OCI-LY7 (cell line): ENCODE measurements around the gene INO80E. TPM values are rescaled to one million over a fixed set of nuclear protein-coding genes. Genes with fewer than 3 reads are reported as not detected.
A peak's percentile ranks its signal among the peaks of the same experiment; 100 is the strongest.

Experiments
- BruUV-seq: library from RNA; stranded (reverse); fragments of 400-500 nt; replicated peaks from 2 replicates; lab custom pipeline; 2021; lab: Mats Ljungman, UMichigan
- CTCF ChIA-PET: fragments of 300-600 bp; sonication (Branson Sonifier 250); formaldehyde crosslinking; loops from one replicate; lab custom pipeline; 2022; ENCODE audit warnings: antibody characterized with exemption; ENCODE audit not compliant: unreplicated experiment; lab: Charles Lee
- POLR2A ChIA-PET: fragments of 300-600 bp; sonication (Branson Sonifier 250); formaldehyde crosslinking; loops from one replicate; lab custom pipeline; 2022; ENCODE audit warnings: antibody characterized with exemption; lab: Charles Lee
- DNase-seq: peaks from one replicate; pipeline ENCODE4 v3.0.0-alpha.2; 2015; ENCODE audit warnings: low spot score
- H2AFZ ChIP-seq: fragments of 200-600 bp; sonication (generic), shearing (Covaris generic); 2 replicates; pipeline ENCODE4 v1.6.1; 2014; ENCODE audit warnings: mild to moderate bottlenecking, antibody characterized with exemption, low read length, moderate library complexity
- H3K27ac ChIP-seq: fragments of 200-600 bp; sonication (generic); 2 replicates; pipeline ENCODE4 v1.5.1; 2014; ENCODE audit warnings: mixed run types, low read depth, mild to moderate bottlenecking, moderate library complexity, low read length, inconsistent platforms; ENCODE audit not compliant: poor library complexity, severe bottlenecking
- H3K36me3 ChIP-seq: fragments of 200-600 bp; sonication (generic); 2 replicates; pipeline ENCODE4 v1.6.1; 2014; ENCODE audit warnings: mild to moderate bottlenecking, antibody characterized with exemption, low read length, moderate library complexity, mixed read lengths; ENCODE audit not compliant: insufficient read depth
- H3K4me1 ChIP-seq: fragments of 200-600 bp; sonication (generic); 2 replicates; pipeline ENCODE4 v1.5.1; 2014; ENCODE audit warnings: mild to moderate bottlenecking, low read length; ENCODE audit not compliant: insufficient read depth, poor library complexity, severe bottlenecking
- H3K4me2 ChIP-seq: fragments of 200-600 bp; sonication (generic); 2 replicates; pipeline ENCODE4 v1.6.1; 2014; ENCODE audit warnings: mild to moderate bottlenecking, low read length
- H3K4me3 ChIP-seq: fragments of 200-600 bp; sonication (generic); 2 replicates; pipeline ENCODE4 v1.5.1; 2014; ENCODE audit warnings: mild to moderate bottlenecking, low read depth, low read length; ENCODE audit not compliant: poor library complexity, severe bottlenecking
- H3K79me2 ChIP-seq: fragments of 200-600 bp; sonication (generic); 2 replicates; pipeline ENCODE4 v1.6.1; 2016; ENCODE audit warnings: low read depth, mild to moderate bottlenecking, low read length, moderate library complexity, mixed read lengths; ENCODE audit not compliant: insufficient read depth
- H3K9me2 ChIP-seq: fragments of 200-600 bp; sonication (generic); 2 replicates; pipeline ENCODE4 v1.6.1; 2016; ENCODE audit warnings: mild to moderate bottlenecking, low read length, mixed read lengths; ENCODE audit not compliant: insufficient read depth
- H3K9me3 ChIP-seq: fragments of 200-600 bp; sonication (generic); 2 replicates; pipeline ENCODE4 v1.6.1; 2014; ENCODE audit warnings: mild to moderate bottlenecking, mixed run types, low read length, mixed read lengths
- H4K20me1 ChIP-seq: fragments of 200-600 bp; sonication (generic); 2 replicates; pipeline ENCODE4 v1.6.1; 2014; ENCODE audit warnings: mild to moderate bottlenecking, antibody characterized with exemption, low read length, moderate library complexity, mixed read lengths; ENCODE audit not compliant: insufficient read depth
- CTCF ChIP-seq: fragments of 200-600 bp; sonication (generic); conservative IDR thresholded peaks from 2 replicates; pipeline ENCODE4 v1.5.1; 2014; ENCODE audit warnings: mild to moderate bottlenecking, antibody characterized with exemption, low read length, moderate library complexity, mixed read lengths
- EZH2phosphoT487 ChIP-seq: fragments of 200-600 bp; sonication (generic); IDR thresholded peaks from 2 replicates; pipeline ENCODE4 v1.6.1; 2018; ENCODE audit warnings: low read depth, borderline replicate concordance, mild to moderate bottlenecking, mixed run types, antibody characterized with exemption, low read length, moderate library complexity, mixed read lengths
- intact Hi-C: fragments of 100-400 bp; cut with micrococcal nuclease; formaldehyde crosslinking; loops from one replicate; pipeline ENCODE4 v1.10.0; 2022; ENCODE audit not compliant: unreplicated experiment
- total RNA-seq, 2 experiments: library from RNA; depleted of rRNA in 1 of 2; stranded (reverse); fragments of >200 nt in 1 of 2; shearing (Covaris generic) in 1 of 2; gene quantifications; 2 replicates each; pipeline ENCODE4 v1.2.3, GENCODE V29; 2014 to 2022

The INO80E gene
- total RNA-seq, 2 experiments from 2014 or later: 88.0 to 129 TPM

GRCh38 chr16:29968205-29968604 is 27.8 kb upstream of the INO80E start:
- H3K36me3 ChIP-seq: peaks cover 48% of the 10 kb centered on the region
- H3K4me1 ChIP-seq: peaks cover 8% of the 10 kb centered on the region
- H2AFZ ChIP-seq: no peak overlapping the region
- no peaks in the 10 kb centered on the region for H3K79me2 ChIP-seq
- BruUV-seq: no TSS peak
- H3K27ac ChIP-seq: no peak overlapping the region
- ChIA-PET CTCF (no interaction called here), POLR2A (no interaction called here)
- no peaks in the 10 kb centered on the region for H4K20me1 ChIP-seq
- H3K4me2 ChIP-seq: no peak overlapping the region
- no peaks in the 10 kb centered on the region for H3K9me2 ChIP-seq
- no peak overlapping the region for H3K4me3 ChIP-seq
- TF ChIP-seq CTCF: no peak
- no peak for TF ChIP-seq EZH2phosphoT487
- no peak for DNase-seq
- intact Hi-C loops: no loop called here
- no peaks in the 10 kb centered on the region for H3K9me3 ChIP-seq

GRCh38 chr16:29971304-29971703 is 24.7 kb upstream of the INO80E start:
- H3K4me1 ChIP-seq: peaks cover 25% of the 10 kb centered on the region
- DNase-seq: no peak
- ChIA-PET CTCF (no interaction called here), POLR2A (interaction anchor here (3.8 kb wide), 1 partner anchor 10 kb away, joined by 56 read pairs; the partner anchor contains the start of gene TMEM219)
- H2AFZ ChIP-seq: no peak overlapping the region
- intact Hi-C loops: loop anchor here (5.0 kb wide), 1 partner anchor 154 kb away; the partner anchor contains the start of gene PAGR1
- no TSS peak for BruUV-seq
- H3K36me3 ChIP-seq: peaks cover 42% of the 10 kb centered on the region
- no peak overlapping the region for H3K4me2 ChIP-seq
- H3K4me3 ChIP-seq: no peak overlapping the region
- no peaks in the 10 kb centered on the region for H3K9me3 ChIP-seq
- no peaks in the 10 kb centered on the region for H3K9me2 ChIP-seq
- no peak overlapping the region for H3K27ac ChIP-seq
- TF ChIP-seq EZH2phosphoT487: no peak
- no peak for TF ChIP-seq CTCF
- H4K20me1 ChIP-seq: 0 out of 2 replicates have a peak, but pooled peaks cover 7% of the 10 kb centered on the region
- peaks cover 26% of the 10 kb centered on the region for H3K79me2 ChIP-seq

- intact Hi-C loops: loop anchor here (5.0 kb wide), 1 partner anchor 155 kb away; the partner anchor contains the start of gene PAGR1
- DNase-seq: no peak
- H3K79me2 ChIP-seq: peaks cover 34% of the 10 kb centered on the region
- H3K9me3 ChIP-seq: no peaks in the 10 kb centered on the region
- peak overlapping the region; percentile 38 for H3K27ac ChIP-seq
- H3K4me2 ChIP-seq: no peak overlapping the region
- no TSS peak for BruUV-seq
- ChIA-PET CTCF (no interaction called here), POLR2A (interaction anchor here (0.7 to 3.8 kb wide), 8 partner anchors 9 to 104 kb away, joined by 3 to 56 read pairs (median 4); partner anchors contain the start of genes HIRIP3, KCTD13 and TMEM219)
- H4K20me1 ChIP-seq: 0 out of 2 replicates have a peak, but pooled peaks cover 12% of the 10 kb centered on the region
- H2AFZ ChIP-seq: no peak overlapping the region
- peaks cover 39% of the 10 kb centered on the region for H3K36me3 ChIP-seq
- no peak overlapping the region for H3K4me3 ChIP-seq
- H3K9me2 ChIP-seq: no peaks in the 10 kb centered on the region
- TF ChIP-seq EZH2phosphoT487 (no peak), CTCF (no peak)
- peaks cover 34% of the 10 kb centered on the region for H3K4me1 ChIP-seq
These were observed 23.5 kb upstream of the INO80E start for GRCh38 chr16:29972500-29972899.
